ENCODE measurements around the gene DNAJB6. TPM values are rescaled to one million over a fixed set of nuclear protein-coding genes. Genes with fewer than 3 reads are reported as not detected.

Gene DNAJB6
- total RNA-seq, 2 experiments from 2014 or later = 67.8 to 80.6 TPM

- DNase-seq = no peak
- CTCF ChIA-PET = no interaction called here
These were observed 121.4 kb downstream of the DNAJB6 start for GRCh38 chr7:157458254-157458633.

GRCh38 chr7:157459966-157460365 is 123.2 kb downstream of the DNAJB6 start:
- H3K27me3 Mint-ChIP-seq = no peaks in the 10 kb centered on the region
- no peaks in the 10 kb centered on the region for H3K36me3 Mint-ChIP-seq (ENCODE audit: low read depth)
- intact Hi-C loops (cut with micrococcal nuclease) = no loop called here
- peaks cover 8% of the 10 kb centered on the region for H3K4me1 Mint-ChIP-seq (ENCODE audit: low read depth)
- ATAC-seq (no peak), DNase-seq (no peak)
- ChIA-PET CTCF (no interaction called here), POLR2A (no interaction called here)
- H3K4me3 Mint-ChIP-seq = no peak overlapping the region
- no peaks in the 10 kb centered on the region for H3K9me3 Mint-ChIP-seq
- no peak overlapping the region for H3K27ac Mint-ChIP-seq
- TF ChIP-seq CTCF (IDR thresholded peaks at IDR 0.05) = no peak

More at GRCh38 chr7:157458254-157458633, 121.4 kb downstream of the DNAJB6 start:
- TF ChIP-seq CTCF (IDR thresholded peaks at IDR 0.05) = no peak
- no peak overlapping the region for H3K4me3 Mint-ChIP-seq
- peaks cover 8% of the 10 kb centered on the region for H3K4me1 Mint-ChIP-seq (ENCODE audit: low read depth)
- no peak overlapping the region for H3K27ac Mint-ChIP-seq
- no peaks in the 10 kb centered on the region for H3K9me3 Mint-ChIP-seq
- POLR2A ChIA-PET = interaction anchor here (1.1 kb wide), 1 partner anchor 15 kb away, joined by 3 read pairs; no protein-coding TSS in a partner anchor
- no peaks in the 10 kb centered on the region for H3K27me3 Mint-ChIP-seq
- ATAC-seq = no peak
- H3K36me3 Mint-ChIP-seq (ENCODE audit: low read depth) = no peaks in the 10 kb centered on the region
- intact Hi-C loops (cut with micrococcal nuclease) = no loop called here

GRCh38 chr7:157460721-157461120 is 123.9 kb downstream of the DNAJB6 start:
- Mint-ChIP-seq H3K4me3 (no peak overlapping the region), H3K36me3 (ENCODE audit: low read depth) (no peaks in the 10 kb centered on the region), H3K4me1 (ENCODE audit: low read depth) (peaks cover 8% of the 10 kb centered on the region), H3K27me3 (no peaks in the 10 kb centered on the region), H3K9me3 (no peaks in the 10 kb centered on the region), H3K27ac (no peak overlapping the region)
- DNase-seq = no peak
- ChIA-PET CTCF (no interaction called here), POLR2A (no interaction called here)
- TF ChIP-seq CTCF (IDR thresholded peaks at IDR 0.05) = no peak
- intact Hi-C loops (cut with micrococcal nuclease) = no loop called here
- ATAC-seq = no peak

- DNase-seq (no peak), ATAC-seq (no peak)
- no peaks in the 10 kb centered on the region for H3K36me3 Mint-ChIP-seq (ENCODE audit: low read depth)
- no peak for TF ChIP-seq CTCF (IDR thresholded peaks at IDR 0.05)
- intact Hi-C loops (cut with micrococcal nuclease) = no loop called here
- H3K27ac Mint-ChIP-seq = no peak overlapping the region
- ChIA-PET CTCF (interaction anchor here (1.7 kb wide), 1 partner anchor 13 kb away, joined by 6 read pairs; no protein-coding TSS in a partner anchor), POLR2A (no interaction called here)
- no peaks in the 10 kb centered on the region for H3K27me3 Mint-ChIP-seq
- peaks cover 8% of the 10 kb centered on the region for H3K4me1 Mint-ChIP-seq (ENCODE audit: low read depth)
- H3K4me3 Mint-ChIP-seq = no peak overlapping the region
- no peaks in the 10 kb centered on the region for H3K9me3 Mint-ChIP-seq
These were observed 125.0 kb downstream of the DNAJB6 start for GRCh38 chr7:157461573-157462418.

- ATAC-seq = no peak
These were observed 125.6 kb downstream of the DNAJB6 start for GRCh38 chr7:157462419-157462771.

More at GRCh38 chr7:157462419-157462771, 125.6 kb downstream of the DNAJB6 start:
- H3K4me1 Mint-ChIP-seq (ENCODE audit: low read depth) = peaks cover 8% of the 10 kb centered on the region
- intact Hi-C loops (cut with micrococcal nuclease) = no loop called here
- POLR2A ChIA-PET = no interaction called here
- no peaks in the 10 kb centered on the region for H3K36me3 Mint-ChIP-seq (ENCODE audit: low read depth)
- CTCF ChIA-PET = interaction anchor here (1.7 kb wide), 1 partner anchor 12 kb away, joined by 6 read pairs; no protein-coding TSS in a partner anchor
- H3K9me3 Mint-ChIP-seq = no peaks in the 10 kb centered on the region
- H3K4me3 Mint-ChIP-seq = no peak overlapping the region
- no peak overlapping the region for H3K27ac Mint-ChIP-seq
- TF ChIP-seq CTCF (IDR thresholded peaks at IDR 0.05) = no peak
- no peak for DNase-seq
- no peaks in the 10 kb centered on the region for H3K27me3 Mint-ChIP-seq
